HK-2 (cell line): Measurements from ENCODE around the gene BATF3.

Experiments
- DNase-seq: peaks from one replicate; pipeline ENCODE4 v3.0.0-alpha.2; 2018; ENCODE audit not compliant: unreplicated experiment

BATF3 gene

DNA sequence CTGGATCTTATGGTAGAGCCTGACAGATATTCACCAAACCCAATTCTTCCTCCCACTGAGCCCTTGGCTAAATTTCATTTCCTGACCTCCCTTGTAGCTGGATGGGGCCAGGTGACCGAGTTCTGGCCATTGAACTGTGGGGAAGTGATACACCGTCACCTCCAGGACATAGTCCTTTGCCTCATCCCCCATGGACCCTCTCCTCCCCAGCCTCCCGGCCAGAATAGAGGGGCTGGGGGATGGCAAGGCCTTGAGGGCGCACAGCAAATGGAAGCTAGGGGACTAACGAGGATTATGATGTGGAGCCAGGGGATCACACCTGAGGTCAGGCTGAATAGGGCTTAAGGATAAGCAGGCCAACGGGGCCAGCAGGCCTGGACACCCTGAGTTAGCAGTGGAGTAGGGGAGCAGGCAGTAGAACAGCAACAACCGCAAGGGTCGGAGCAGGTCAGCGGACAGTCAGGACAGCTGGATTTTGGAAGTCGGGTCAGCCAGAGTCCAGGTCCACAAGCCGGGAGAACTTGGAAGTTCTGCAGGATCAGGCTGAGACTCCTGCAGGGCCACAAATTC is 15.0 kb downstream of the BATF3 start:
- no peak for DNase-seq

DNA sequence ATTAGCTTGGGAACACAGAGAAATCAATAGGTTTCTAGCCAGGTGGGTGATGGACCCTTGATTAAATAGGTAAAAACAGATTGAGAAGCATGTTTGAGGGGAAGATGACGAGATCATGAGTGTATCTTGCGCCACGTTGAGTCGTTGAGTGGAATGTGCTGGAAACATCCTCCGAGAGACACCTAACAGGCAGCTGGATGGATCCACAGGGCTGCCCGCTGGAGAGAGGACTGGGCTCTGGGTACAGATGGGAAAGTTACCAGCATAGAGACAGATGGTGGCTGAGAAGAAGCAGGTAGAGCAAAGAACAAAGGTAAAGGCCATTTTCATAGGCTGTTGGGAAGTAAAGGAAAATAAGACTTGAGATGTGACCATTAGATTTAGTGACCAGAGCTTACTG is 15.6 kb downstream of the BATF3 start:
- no peak for DNase-seq

DNA sequence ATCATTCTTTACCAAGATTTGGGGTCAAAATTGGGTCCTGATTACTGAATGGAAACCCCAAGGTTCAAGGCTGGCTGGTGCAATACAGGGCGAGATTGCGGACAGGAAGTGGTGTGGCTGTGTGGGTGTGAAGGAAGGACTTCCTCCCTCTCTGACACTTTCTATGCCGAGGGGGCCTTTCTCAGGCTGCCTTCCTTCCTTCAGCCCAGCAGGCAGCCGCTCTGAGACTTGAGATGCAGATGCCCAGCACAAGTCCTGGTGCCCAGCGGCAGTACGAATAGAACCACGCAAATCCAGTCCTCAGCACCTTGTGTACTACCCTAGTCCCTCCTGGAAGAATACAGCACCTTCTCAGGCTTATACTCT is 16.3 kb downstream of the BATF3 start:
- no peak for DNase-seq

DNA sequence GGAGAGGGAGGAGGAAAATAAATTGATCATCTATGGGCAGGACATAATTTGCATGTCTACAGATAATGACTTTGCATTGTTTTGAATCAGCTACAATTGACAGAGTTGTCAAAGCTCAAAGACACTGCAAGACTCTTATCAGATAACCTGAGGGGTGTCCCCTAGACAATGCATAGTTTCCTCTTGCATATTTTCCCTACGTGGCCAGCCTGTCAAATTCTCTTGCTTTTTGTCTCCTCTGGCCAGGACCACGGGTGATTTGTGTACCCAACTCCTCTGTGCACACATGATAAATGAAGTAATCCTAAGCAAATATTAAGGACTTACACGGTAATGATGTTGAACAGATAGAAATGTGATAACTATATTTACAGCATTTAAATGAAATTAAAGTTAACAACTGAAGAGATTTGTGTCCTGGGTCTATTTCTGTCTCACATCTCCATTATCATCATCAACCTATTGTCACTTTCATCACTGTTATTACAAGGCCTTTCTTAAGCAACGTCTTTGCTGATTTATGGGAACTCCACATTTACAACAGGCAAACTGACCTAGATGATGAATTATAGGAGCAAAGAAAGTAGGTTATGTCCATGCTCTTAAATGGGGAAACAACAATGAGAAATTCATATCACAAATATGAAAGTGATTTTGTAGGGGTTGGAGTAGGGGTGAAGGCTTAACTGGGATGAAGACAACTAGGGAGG is 18.8 kb downstream of the BATF3 start:
- no peak for DNase-seq

DNA sequence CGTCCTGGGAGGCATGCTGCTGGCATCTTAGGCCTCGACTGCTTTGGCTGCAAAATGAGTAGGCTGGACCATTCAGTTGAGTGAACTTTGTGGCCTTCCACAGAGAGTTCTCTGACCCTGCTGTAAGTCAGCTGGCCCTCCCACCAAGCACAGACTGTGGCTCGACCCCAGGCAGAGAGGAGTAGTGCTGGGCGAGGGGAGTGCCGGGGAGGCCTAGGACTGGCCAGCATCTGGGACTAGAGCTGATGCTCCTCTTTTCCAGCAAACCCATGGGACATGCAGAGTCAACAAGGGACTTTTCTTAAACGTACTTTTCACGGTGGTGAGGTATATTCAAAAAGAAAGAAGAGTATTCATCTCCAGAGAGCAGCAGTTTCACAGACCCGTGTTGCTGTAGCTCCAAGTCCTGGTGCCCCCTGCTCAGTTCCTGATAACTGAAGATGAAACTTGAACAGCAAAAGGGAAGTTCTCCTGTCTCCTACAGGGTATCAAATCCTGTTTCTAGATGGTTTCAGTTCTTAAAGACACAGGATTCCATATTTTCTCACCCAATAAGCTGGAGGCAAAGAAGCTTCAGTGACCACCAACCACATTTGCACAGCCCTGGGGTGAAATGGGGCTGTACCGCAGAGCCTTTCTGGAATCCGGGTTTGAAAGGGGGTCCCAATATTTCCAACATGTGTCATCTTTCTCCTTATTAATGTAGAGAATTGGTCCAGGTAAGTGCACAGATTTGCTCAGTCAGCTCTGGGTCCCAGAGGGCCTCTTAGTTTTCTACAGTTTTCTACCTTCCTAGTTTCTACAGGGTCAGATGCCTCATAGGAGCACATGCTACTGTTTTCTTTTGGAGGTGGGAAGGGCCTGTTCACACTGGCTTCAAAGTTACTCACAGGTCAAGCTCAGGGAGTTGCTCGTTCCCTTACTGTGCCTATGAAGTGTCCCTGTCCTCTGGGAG is 20.9 kb downstream of the BATF3 start:
- no peak for DNase-seq

DNA sequence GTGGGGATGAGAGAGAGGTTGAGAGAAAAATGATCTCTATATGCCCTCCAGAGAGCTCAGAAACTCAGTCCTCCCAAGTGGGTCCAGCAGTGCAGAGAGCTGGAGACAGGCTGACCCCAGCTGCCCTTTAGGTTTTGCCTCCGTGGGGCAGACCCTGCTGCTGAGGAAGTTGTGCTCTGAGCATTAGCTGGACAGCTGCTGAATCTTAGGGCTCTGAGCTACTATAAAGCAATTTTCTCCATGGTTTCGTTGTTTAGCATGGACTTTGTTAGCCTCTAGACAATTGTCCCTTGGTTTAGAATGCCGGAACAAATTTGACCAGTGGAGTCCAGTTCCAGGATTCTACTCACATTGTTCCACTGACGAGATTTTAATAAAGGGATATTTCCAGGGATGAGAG is 22.1 kb downstream of the BATF3 start:
- DNase-seq: no peak

DNA sequence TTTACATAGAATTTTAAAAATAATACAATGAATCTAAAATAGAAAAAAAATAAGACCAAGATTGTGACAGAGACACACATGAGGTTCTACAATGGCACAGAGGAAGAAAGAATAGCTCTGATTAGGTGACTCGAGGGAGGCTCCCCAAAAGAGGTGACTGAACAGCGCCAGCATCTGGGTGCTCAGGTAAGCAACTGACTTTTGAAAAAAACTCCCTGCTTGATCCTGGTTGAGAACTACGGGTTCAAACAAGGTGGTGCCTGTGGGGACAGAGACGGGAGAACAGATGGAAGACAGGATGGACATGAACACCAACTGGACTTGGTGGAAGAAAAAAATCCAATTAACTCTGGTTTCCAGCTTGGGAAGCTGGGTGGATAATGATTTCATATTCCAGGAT is 22.5 kb downstream of the BATF3 start:
- no peak for DNase-seq

DNA sequence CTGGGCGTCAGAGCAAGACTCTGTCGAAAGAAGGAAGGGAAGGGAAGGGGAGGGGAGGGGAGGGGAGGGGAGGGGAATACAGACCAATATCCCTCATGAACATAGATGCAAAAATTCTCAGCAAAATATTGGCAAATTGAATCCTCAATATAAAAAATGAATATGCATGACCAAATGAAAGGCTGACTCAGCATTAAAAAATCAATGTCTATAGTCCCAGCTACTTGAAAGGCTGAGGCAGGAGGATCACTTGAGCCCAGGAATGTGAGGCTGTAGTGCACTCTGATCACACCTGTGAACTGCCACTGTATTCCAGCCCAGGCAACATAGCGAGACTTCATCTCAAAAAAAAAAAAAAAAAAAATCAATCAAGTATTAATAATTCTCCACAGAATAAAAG is 24.0 kb downstream of the BATF3 start:
- no peak for DNase-seq

DNA sequence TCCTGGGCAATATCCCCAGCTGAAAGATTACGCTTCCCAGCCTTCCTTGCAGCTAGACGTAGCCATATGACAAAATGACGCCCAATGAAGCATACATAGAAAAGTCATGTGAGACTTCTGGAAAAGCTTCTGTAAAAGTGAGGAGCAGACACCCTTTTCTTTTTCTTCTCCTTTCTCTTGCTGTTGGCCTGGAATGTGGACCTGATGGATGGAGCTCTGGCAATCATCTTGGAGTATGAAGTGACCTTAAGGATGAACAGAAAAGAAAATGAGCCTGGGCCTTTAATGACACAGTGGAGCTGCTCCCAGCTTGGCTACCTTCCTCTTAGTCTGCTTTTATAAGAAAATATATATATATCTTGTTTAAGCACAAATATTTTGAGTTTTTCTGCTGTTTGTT is 24.8 kb downstream of the BATF3 start:
- DNase-seq: no peak

DNA sequence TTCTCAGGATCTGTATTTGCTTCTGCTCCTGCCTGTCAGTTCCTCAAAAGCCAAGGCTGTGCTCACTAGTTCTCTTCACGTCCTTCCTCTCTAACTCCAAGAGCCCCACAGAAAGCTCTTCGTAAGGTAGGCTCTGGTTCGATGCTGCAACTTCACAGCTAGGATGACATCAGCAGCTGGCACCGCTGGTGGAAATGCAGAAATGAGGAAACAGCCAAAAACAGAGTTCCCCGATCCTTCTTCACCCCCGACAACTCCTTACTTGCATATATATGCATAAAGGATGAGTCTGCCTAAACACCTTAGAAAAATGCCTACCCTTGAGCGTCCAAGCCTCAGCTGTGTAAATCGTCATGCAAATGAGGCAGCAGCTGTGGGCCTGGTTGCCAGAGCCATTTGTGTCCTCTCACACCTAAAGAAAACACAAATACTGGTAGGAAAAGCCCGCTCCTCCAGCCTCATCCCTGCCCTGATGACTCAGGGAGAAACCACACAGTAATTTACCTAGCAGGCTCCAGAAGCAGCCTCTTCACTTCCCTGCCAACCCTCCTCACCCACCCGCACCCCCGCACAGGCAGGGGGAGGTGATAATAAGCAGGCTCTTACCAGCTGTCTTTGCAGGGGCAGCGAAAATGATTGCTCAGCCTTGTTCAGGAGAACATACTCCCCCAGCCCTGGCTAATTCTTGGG is 28.2 kb downstream of the BATF3 start:
- peak; percentile 71 for DNase-seq

DNA sequence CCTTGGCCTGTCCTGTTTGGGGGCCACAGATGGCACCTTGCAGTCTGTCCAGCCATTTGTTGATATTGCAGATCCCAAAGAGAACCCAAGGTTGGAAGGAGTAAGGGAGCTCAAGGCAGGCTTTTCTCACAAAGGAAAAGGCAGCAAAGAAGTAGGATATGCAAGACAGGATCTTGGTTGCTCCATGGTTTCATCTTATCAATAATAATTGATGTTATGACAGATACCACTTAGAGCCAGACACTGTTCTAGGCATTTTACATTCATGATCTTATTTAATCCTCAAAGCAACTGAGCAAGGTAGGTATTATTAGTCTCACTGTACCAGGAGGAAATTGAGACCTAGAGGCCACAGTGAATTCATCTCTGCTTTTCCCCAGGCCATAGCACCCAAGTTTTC is 28.8 kb downstream of the BATF3 start:
- DNase-seq: no peak

DNA sequence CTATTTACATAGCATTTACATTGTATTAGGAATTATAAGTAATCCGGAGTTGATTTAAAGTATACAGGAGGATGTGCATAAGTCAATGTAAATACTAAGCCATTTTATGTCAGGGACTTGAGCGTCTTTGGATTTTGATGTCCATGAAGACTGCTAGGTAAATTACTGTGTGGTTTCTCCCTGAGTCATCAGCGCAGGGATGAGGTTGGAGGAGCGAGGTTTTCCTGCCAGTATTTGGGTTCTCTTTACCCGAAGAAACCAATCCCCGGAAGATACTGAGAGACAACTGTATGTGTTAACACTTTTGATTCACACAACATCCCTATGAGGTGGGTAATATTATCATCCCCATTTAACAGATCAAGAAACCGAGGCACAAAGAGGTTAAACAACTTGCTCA is 29.3 kb downstream of the BATF3 start:
- no peak for DNase-seq

DNA sequence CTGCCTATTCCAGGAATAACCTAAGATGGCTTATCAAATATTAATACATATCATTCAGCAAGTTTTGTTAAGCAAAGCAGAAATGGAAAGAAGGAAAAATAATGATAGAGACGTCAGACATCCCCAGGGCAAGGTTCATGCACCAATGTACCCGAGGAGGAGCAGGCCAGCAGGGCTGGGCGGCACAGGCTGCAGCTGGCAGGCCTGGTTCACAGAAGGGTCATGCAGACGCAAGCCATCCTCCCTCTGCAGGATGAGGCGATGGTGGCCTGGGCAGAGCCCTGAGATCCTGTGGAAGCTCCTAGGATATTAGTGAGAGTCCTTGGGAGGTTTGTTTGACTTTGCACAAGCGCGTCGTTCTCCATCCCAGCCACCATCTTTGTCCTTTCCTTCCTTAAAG is 30.0 kb downstream of the BATF3 start:
- no peak for DNase-seq

DNA sequence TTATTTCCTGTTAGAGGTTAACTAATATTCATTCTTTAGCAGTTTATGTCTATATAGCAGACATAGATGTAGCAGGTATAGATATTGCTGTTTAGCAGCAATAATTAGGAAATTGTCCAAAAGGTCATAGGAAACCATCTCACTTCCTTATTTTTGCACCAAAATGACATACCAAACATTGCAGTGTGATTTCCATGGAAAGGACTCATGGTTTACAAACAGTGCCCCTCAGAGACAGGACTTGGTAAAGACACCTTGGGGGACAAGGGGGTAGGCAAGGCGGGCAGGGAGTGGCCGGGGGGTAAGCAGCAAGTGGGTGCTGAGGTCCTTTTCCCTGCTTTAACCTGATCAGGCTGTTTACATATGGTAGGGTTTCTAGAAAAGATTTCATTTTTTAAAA is 30.5 kb downstream of the BATF3 start:
- DNase-seq: no peak

DNA sequence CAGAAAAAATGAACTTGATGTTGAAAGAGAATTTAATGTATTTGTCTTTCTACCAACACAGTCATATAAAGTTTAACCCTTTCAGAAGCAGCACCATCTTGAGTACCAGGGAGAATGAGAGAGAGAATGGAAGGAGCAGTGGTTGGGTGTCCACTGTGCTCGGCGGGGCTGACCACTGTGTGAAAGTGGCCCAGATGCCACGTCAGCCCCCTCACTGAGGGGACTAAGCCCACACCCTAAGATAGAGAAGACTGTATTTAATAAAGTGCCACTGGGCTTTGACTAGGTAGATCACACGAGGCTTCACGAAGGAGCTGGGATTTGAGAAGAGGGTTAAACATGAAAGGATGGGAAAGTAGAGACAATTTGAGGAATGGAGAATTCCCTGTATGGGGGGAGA is 31.2 kb downstream of the BATF3 start:
- no peak for DNase-seq

DNA sequence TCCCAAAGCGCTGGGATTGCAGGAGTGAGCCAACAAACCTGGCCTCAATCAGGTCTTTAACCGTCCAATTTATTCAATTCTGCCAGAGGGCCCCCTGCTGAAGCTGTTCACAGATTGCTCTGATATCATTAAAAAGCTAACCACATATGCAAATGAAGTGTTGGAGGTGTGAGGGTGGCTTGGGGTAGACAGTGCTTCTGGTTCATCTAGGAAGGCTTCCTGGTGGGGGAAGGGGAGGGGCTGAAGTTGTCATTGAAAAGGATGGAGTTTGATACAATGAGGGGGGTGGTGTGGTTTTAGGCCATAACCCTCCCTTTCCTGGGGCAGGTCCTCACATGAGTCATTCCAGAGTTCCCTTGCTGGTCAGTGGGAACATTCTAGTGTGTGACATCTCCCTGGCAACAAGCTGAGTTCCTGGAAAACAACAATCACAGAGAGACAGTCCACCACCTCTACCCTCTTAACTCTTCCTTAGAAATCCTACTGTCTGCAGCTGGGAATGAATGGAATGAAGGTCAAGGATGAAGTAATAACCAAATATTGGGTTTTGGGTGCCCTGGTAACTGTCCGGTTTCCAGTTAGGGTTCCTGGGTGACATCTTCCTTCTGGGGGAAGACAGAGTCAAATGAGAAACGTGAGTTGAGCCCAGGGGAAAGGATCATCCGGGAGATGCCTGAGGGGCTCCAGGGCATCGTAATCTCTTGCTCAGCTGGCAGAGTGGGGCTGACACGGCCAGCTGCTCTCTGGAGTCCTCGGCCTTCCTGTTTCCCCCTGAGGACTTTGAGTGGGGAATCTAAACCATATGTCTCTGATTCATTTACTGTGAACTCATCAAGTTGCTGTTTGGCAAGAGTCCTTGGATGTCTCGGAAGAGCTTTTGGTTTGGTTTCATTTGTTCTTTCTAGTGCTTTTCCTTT is 32.2 kb downstream of the BATF3 start:
- DNase-seq: peak; percentile 48

DNA sequence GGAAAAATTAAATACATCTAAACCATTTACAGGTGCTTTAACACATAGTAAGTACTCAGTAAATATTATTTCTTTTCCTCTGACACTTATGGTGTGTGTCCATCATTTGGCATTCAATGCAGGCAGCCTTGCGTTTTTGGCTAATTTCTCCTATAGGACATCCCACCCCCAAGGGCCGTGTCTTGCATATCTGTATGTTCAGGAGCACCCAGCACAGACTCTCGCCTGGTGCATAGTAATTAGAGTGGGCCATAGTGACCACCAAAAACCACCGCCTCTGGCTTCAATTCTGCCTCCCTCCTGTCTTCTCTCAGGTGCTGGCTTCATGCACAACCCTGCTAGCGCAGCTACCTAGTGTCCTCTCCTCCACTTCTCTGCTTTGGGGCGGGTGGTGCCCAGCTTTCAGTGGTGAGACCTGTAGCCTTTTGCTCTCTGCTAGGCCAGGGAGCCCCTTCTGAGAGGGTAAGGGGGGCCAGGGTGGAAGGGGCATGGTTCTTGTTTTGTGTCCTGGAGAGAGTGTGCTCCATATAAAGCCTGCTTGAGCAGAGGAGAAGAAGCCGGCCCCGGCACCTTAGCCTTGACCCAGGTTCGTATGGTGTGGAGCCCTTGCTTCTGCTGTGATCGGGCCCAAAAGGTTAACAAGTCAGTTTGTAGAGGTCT is 33.4 kb downstream of the BATF3 start:
- DNase-seq: no peak

DNA sequence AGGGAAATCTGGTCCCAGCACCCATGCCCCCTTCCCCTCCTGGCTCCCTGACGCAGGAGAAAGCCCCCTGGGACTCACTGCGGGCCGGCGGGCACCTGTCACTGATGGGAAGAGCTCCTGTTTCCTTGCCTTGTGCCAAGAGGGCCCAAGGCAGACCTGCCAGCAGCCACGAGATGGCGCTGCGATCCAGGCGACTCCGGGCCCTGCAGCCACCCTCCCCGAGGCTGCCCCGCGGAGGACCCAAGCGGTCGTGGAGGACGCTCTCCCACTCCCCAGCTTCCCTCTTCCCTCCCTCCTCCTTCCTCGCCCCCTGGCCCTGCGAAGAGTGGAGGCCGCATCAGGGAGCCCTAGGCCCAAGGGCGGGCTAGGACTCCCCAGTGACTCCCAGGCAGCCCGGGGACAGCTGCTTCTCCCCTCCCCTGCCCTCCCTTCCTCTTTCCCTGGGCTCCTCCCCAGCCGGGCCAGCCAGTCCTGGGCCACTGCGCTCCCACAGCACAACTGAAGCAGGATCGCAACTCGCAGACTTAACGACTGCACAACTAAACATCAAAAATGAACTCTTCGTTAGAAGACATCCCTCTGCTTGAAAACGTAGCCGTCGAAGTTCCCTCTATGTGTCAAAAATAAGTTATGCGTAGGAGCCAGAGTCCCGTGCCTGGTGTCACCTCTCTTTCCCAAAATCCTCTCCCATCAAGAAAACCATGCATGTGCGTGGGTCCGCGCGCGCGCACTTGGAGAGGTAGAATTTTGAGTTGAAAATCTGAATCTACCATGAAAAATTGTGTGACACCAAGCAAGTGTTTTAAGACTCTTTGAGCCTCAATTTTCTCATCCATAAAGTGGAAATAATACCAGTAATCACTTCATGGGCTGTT is 34.2 kb downstream of the BATF3 start:
- DNase-seq: peak; percentile 88

DNA sequence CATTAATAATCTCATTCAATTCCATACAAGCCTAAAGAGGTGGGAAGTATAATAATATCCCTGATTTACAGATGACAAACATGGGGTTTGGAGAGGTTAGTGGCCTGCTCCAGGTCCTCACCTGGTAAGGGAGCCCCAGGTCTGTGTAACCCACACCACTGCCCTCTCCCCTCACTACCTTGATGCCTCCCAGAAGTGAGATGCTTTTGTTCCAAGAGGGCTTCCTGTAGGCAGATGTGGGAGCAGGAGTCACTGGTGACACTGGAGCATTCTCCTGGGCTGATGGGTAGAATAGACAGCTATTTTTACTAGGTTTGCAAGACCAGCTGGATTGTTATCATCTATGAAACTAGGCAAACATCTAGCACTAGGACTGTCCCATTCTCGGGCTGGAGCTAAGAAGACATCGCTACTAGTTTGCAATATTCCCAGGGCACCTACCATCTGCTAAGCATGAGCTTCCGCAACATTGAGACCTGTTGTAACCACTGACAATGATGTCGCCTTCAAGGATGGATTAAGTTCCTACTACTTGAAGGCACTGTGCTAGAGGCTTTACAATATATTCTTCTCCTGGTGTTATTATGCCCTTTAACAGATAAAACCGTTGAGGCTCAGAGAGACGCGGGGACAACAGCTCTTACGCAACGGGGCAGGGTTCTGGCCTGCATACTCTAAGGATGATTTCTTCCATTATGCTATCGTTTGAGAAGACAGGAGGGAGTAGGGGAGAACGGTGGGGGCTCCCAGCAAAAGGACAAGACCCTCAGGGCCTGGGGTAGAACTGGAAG is 35.0 kb downstream of the BATF3 start:
- DNase-seq: no peak
